Activated CD4-positive, alpha-beta T cell treated with anti-CD3 and anti-CD28 coated beads, Interleukin-2, amount 50 U/mL, for 4 hours (primary cell): ENCODE results near the gene NT5C2.
"Not testable (repeated sequence)": the region's sequence is repeated elsewhere in the genome, so short reads cannot be mapped to it uniquely, and the experiment has no call there.

Experiments
- DNase-seq, 2 experiments: peaks; one replicate each; pipeline ENCODE4 v3.0.0-alpha.2; 2020

Gene NT5C2

DNA sequence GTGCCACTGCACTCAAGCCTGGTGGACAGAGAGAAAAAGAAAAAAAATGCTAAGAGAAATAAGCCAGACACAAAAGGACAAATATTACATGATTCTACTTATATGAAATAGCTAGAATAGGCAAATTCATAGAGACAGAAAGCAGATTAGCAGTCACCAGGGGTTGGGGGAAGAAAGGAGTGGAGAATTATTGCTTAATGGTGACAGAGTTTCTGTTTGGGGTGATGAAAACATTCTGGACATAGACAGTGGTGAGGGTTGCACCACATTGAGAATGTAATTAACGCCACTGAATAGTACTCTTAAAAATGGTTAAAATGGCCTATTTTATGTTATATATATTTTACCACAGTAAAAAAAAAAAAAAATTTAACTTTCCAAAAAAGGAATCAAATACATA, 6.4 kb upstream of the NT5C2 start:
- DNase-seq, result no peak

DNA sequence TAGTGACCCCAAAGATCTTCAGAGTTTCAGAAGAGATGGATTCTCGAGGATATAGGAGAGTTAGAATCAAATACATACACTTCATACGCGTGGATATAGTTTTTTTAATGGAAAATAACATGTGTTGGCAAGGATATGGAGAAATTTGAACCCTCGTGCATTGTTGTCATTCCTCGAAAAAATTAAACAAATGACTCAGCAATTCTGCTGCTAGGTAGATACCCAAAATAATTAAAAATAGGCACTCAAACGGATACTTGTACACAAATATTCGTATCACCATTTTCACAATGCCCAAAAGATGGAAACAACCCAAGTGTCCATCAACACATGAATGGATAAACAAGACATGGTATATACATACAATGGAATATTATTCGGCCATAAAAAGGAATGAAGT, 5.6 kb upstream of the NT5C2 start:
- DNase-seq, result no peak

DNA sequence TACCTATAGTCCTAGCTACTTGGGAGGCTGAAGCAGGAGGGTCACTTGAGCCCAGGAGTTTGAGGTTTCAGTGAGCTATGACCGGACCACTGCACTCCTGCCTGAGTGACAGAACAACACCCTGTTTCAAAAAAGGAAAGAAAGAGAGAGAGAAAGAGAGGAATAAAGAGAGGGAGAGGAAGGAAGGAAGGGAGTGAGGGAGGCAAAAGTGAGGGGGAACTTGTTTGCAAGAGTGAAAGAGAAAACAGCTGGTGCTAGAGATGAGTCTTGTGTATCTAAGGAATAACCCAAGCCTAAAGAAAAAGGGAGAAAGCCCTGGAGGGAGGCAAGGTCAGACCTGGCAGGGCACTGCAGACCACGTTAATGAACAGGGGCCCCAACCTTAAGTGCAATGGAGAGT, 4.8 kb upstream of the NT5C2 start:
- DNase-seq, result no peak

DNA sequence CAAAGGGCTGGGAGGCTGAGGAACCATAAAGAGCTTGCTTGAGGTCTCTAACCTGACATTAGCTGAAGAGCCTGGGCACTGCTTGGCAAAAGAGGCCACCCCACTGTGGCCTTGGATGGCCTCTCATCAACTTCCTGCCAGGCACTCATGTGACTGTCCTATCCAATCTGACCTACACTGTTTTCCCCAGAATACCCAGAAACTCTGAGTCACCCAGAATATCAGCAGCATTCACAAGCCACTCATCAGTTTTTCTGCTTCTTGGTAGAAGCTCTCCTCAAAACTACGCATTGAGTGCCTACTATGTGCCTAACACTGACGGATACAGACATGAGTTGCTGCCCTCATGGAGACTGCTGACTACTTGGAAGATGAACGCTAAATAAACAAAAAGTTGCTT, 4.1 kb upstream of the NT5C2 start:
- no peak for DNase-seq

DNA sequence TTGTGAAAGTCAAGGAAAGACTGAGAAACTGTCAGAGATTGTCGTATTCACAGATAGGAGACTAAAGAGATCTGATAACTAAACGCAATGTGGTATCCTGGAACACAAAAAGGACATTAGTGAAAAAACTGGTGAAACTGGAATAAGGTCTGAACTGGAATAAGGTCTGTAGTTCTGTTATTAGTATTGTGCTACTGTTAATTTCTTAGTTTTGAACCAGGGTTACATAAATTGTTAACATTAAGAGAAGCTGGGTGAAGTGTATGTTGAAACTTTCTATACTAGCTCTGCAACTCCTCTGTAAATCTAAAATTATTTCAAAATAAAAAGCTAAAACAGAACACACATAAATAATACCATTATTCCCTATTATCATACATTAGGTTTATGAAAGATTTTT, 3.4 kb upstream of the NT5C2 start:
- no peak for DNase-seq

DNA sequence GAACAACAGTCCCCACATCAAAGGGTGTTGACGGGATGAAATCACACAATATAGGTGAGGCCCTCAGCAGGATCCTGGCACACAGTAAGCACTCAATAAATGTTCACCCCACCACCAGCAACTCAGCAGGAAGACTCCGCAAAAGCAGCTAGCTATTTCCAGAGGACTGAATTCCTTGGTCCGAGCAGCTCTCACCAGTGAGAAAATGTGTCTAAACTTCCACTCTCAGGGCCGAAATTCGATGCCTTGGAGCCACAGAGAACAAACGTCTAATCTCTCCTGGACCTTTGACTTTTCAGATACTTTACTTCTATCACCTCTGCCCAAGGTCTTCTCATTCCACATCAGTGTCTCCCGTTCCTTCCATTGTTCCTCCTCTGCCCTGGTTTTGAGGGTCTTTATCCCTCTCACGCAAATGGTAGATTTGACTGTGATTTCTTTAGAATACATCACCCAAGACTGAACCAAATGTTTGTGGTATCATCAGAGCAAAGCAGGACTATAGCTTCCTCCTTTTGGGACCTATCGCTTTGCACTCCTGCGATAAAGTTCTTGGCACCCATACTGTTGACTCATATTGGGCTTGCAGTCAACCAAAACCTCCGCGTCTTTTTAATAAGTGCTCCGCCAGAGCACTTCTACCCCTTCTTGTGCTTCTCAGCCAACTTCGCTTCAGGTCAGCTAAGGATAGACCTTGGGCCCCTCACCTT, 903 bp upstream of the NT5C2 start:
- DNase-seq, result no peak

DNA sequence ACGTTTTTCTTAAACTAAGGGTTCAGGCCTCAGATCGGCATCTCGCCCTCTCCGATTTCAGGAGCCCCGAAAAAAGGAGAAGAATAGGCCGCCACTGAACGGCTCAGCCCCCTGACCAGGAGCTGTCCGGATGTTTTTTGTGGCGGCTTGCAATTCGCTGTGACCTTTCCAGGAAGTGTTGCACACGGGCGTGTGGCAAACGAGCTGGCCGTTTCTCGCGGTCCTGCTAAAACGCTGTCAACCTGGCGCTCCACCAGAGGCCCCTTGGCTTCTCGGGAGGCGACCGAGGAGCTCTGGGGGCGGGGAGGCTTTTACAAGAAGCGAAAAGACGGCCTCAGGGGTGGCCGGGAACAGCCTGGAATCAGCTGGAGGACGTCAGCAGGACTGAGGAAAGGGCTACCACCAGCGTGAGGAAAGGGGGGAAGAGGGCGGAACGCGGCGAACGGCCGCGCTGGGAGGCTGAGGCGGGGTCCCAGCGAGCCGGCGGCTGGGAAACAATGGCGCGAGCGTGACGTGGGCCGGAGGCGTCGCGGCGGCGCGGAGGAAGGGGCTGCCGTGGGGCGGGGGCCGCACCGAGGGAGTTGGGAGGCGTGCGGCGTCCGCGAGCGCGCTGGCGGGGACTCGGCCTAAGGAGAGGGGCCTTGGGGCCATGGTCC, 493 bp downstream of the NT5C2 start:
- peak; percentile 33 for DNase-seq

DNA sequence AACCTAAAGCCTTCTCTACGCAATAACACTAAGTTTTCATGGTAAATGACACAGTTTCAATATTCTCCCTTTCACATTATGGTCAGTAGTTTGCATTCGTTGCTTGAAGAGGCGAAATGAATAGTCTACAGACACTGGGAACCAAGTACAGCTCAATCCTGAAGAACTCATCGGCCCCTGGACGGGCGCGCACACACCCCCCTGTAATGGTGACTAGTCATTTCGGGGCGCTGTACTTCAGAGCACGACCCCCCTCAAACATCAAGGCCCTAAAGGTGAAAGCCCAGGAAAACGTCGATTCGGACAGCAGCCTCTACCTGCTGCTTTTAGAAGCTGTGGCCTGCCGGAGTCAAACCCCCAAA, 1.0 kb downstream of the NT5C2 start:
- peak in 1 of 2 experiments; percentile 1 for DNase-seq

DNA sequence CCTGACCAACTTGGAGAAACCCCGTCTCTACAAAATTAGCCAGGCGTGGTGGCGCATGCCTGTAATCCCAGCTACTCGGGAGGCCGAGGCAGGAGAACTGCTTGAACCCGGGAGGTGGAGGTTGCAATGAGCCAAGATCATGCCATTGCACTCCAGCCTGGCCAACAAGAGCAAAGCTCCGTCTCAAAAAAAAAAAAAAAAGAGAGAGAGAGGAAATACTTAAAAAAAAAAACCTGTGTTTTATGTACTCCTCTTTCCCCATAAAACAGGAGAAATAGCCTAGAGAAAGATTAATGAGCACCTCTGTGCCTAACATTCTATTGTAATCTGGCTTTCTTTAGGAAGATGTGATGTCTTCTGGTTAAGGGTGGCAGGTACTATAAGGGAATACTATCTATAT, 1.9 kb downstream of the NT5C2 start:
- not testable (repeated sequence) for DNase-seq

DNA sequence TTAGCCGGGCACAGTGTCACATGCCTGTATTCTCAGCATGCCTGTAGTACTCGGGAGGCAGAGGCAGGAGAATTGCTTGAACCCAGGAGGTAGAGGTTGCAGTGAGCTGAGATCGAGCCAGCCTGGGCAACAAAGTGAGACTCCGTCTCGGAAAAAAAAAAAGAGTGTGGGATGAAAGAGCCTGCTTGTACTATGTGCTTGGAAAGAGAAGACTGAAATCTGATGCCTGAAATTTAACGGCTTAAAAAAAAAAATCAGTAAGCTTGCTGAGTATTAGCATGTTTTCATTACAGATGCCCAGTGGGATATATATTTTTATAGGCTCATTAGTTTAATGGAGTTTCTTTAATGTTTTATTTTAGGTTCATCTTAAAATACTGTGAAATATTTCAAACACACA, 4.2 kb downstream of the NT5C2 start:
- no peak for DNase-seq

DNA sequence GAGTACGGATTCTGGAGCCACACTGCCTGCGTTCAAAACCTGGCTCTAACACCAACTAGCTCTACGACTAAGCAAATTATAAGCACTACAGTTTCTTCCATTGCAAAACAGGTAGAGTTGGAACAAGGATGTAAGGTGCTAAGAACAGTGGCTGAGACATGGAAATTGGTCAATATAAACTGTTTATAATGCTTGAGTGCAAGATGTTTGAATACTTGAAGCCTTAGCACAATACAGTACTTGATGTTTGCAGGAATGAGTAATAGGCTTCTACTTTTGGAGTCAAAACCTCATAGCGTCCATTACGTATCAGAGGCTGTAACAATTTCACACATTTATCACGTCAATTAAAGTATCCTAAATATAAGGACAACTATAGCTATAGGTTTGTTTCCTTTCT, 6.9 kb downstream of the NT5C2 start:
- no peak for DNase-seq

DNA sequence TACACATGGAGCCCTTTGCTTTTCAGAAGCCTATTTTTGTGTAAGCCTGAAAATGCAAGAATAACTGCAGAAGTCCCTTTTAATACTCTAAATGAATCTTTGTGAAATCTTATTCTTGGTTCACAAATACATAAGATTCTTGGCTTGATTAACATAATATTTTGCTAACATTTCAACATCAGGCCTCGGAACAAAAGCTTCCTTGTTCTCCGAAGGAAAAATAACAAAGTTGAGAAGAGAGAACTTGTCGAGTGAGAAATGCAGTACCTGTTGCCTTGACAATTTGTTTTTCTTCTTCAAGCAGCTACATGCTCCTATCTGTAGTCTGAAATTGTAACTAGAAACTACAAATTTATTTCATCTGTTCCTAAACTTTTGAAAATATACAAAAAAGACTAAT, 8.5 kb downstream of the NT5C2 start:
- DNase-seq, result no peak

DNA sequence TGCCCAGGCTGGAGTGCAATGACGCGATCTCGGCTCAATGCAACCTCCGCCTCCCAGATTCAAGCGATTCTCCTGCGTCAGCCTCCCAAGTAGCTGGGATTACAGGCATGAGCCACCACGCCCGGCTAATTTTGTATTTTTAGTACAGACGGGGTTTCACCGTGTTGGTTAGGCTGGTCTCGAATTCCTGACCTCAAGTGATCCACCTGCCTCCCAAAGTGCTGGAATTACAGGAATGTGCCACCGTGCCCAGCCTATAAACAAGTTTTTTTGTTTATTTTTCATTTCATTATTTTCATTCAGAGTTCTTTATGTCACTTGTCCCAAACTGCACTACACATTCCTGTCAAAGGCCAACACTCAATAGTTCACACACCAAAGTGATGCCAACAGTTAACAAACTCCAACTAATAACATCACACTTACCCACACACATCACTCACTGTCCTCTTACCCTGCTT, 9.1 kb downstream of the NT5C2 start:
- DNase-seq, result not testable (repeated sequence)

DNA sequence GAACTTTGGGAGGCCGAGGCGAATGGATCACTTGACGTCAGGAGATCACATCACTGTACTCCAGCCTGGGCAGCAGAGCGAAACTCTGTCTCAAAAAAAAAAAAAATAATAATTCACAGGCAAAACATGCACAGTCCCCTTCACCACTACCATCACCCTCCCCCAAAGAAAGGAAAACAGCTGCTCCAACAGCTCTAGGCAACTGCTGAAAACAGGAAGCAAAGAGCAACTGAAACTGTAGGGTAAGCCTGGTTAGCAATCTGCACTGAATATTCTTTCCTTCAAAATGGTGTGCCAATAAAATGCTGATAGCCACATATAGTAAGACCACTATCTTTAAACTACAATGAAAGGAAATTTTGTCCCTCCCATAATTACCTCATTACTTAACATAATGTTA, 11.8 kb downstream of the NT5C2 start:
- DNase-seq, result no peak

DNA sequence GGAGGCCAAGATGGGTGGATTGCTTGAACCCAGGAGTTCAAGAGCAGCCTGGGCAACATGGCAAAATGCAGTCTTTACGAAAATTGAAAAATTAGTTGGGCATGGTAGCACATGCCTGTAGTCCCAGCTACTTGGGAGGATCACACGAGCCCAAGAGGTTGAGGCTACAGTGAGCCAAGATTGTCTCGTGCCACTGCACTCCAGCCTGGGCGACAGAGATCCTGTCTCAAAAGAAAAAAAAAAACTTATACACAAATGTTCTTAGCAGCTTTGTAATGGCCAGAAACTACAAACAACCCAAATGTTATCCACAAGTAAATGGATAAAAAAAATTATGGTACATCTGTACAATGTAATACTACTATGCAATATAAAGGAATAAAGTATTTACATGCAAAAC, 12.6 kb downstream of the NT5C2 start:
- DNase-seq, result no peak

DNA sequence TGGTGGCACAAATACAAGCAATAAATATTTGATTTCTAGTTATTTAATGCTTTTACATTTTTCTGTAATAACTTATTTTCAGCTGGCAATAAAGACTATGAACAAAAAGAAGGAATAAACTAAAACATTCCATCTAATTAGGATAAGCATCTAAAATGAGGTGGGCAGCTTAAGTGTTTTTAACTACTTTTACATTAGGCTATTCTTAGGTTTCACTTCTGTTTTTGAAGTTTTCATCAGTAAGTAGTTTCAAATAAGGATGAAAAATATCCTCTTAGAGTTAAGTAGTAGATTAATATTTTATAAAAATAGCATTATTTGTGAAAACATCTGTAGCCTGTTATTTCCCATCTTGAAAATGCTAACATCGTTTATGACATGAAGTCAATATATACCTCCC, 15.9 kb downstream of the NT5C2 start:
- no peak for DNase-seq

DNA sequence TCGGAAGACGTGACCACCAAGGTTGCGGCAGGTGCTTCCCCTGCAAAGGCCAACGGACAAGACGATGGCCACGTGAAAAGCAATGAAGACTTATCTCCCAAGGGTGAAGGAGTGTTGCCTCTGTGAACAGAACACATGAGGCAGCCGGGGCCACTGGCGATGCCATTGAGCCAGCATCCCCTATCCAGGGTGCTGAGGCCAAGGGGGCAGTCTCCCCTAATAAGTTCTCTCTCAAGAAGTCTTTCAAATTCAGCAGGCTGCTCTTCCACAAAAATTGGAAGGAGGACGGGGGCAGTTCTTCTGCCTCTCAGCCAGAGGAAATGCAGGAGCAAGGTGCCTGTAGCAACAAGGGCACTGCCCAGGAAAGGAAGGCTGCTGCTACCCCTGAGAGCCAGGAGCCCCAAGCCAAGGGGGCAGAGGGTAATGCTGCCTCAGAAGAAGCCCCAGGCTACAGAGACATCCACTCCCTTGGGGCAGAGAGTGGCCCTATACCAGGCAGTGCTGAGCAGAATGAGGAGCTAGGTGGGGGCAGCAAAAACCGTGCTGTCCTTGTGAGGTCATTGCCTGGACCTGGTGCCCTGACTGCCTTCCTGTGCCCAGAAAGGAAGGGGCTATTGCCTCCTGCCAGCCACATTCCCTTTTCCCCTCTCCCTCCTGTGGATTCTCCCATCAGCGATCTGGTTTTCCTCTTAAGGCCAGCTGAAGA, 17.3 kb downstream of the NT5C2 start:
- DNase-seq, result no peak

DNA sequence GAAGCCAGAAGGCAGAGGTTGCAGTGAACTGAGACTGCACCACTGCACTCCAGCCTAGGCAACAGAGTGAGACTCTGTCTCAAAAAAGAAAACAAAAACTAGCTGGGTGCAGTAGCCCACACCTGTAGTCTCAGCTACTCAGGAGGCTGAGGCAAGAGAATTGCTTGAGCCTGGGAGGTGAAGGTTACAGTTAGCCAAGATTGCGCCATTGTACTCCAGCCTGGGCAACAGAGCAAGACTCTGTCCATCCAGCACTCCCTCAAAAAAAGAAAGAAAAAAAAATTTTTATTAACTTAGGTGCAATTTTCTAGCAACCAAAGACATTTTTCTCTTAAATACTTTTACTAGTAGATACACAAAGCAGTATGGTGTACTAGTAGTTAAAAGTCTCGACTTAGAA, 18.7 kb downstream of the NT5C2 start:
- not testable (repeated sequence) for DNase-seq

DNA sequence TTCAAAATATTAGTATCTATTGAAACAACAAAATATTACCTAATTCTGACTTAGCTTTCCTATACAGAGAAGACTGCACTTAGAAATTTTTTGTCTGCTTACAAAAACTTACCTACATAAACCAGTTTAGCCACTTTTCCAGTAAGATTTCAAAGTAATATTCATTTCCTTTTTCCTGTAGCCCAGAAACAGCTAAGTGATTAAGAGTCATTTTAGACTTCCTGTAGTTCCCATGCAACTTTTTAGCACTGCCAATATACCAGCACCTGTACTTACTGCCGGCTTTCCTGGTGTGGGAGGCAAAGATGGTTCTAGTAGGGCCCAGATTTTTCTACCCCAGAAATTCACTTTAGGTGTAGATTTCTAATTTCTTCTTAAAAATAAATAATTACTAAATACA, 21.8 kb downstream of the NT5C2 start:
- no peak for DNase-seq

DNA sequence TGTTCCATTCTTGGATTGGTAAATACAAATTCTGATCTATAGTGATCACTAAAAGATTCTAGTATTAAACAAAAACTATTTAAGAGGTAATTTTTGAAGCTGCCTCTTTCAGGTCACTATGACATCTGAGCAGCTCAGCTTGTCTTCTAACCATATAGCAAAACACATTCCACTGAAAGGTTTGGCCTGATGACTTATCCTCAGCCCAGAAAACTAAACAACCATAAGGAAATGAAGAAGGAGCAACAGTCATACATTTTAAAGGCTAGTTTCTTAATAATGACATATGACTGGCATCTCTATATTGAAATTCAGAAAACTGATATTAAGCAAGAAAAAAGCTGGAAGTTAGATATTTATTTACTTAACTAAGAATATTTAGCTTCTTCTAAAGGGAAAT, 24.6 kb downstream of the NT5C2 start:
- no peak for DNase-seq

DNA sequence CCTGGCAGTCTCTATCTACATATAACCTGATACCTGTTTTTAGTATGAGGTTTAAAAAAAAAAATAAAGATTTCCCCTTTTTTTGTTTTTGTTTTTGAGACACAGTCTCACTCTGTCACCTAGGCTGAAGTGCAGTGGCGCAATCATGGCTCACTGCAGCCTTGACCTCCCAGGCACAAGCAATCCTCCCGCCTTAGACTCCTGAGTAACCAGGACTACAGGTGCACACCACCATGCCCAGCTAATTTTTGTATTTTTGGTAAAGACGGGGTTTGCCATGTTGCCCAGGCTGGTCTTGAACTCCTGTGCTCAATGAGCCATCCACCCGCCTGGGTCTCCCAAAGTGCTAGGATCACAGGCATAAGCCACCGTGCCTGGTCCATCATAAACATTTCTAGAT, 25.5 kb downstream of the NT5C2 start:
- DNase-seq, result not testable (repeated sequence)

DNA sequence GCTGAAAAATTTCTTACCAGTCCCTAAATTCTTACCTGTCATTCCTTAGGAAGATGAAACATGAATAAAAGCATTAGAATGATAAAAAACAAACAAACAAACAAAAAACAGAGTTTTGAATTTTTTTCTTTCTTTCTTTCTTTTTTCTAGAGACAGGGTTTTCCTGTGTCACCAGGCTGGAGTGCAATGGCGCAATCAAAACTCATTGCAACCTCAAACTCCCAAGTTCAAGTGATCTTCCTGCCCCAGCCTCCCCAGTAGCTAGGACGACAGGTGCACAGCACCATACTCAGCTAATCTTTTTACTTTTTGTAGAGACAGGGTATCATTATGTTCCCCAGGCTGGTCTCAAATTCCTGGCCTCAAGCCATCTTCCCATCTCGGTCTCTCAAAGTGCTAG, 26.5 kb downstream of the NT5C2 start:
- no peak for DNase-seq

DNA sequence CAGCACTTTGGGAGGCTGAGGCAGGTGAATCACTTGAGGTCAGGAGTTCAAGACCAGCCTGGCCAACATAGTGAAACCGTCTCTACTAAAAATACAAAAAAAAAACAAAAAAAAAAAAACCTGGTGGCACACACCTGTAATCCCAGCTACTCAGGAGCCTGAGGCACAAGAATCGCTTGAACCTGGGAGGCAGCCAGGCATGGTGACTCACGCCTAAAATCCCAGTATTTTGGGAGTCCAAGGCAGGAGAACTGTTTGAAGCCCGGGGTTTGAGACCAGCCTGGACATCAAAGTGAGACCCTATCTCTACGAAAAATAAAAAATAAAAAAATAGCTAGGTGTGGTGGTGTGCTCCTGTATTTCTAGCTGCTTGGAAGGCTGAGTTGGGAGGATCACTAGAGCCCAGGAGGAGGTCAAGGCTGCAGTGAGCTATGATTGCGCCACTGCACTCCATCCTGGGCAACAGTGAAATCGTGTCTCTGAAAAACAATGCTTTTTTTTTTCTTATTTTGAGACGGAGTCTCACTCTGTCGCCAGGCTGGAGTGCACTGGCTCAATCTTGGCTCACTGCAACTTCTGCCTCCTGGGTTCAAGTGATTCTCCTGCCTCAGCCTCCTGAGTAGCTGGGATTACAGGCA, 29.2 kb downstream of the NT5C2 start:
- not testable (repeated sequence) for DNase-seq

DNA sequence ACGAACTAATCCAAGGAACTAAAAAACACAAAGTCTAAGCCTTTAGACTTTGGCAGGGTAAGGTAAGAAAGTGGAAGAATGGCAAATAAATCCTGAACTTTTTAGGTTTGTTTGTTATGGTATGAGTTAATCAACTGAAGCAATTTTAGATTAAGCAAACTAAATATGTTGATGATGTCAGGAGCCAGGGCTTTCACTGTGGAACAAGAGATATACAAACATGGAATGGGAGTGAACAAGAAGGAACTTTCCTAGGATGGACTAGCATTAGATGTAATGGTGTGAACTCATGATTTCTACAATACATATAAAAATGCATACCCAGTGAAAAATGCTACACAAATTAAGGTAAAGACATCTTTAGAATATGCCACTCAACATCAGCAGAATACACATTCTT, 35.8 kb downstream of the NT5C2 start:
- no peak for DNase-seq
